GM12865 (cell line): Measurements from ENCODE around the gene PRKCE.

Source experiments
- DNase-seq: peaks from one replicate; pipeline ENCODE4 v3.0.0; 2010; ENCODE audit warnings: low read depth
- H3K4me3 ChIP-seq: 2 replicates; pipeline ENCODE4 v1.5.1; 2011; ENCODE audit warnings: mild to moderate bottlenecking, low read depth, low read length, control low read depth
- TF ChIP-seq, protein P1 (sequence below): IDR thresholded peaks from 2 replicates; pipeline ENCODE4 v1.5.1; 2011; ENCODE audit warnings: low read length, control low read depth, low read depth, inconsistent platforms; ENCODE audit not compliant: insufficient read depth; ENCODE audit errors: missing control alignments

Gene PRKCE

DNA sequence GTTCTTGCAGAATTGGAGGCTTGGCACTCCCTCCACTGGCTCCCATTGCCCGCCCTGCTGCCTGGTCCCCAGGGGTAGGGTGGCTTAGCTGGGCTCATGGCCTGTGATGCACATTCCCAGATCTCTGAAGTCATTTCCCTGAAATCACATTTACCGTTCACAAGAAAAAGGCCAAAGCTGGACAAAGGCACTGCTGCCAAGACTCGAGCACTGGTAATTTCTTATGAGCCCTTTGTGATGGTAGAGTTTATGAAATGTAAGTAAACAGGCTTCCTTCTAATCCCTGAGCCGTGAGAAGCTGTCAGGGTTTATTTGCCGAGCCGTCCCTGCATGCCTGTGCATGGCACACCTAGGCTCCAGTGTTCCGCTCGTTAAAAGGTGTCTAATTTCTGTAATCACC lies 398.6 kb downstream of the PRKCE start:
- no peak for DNase-seq
- TF ChIP-seq, protein P1, sequence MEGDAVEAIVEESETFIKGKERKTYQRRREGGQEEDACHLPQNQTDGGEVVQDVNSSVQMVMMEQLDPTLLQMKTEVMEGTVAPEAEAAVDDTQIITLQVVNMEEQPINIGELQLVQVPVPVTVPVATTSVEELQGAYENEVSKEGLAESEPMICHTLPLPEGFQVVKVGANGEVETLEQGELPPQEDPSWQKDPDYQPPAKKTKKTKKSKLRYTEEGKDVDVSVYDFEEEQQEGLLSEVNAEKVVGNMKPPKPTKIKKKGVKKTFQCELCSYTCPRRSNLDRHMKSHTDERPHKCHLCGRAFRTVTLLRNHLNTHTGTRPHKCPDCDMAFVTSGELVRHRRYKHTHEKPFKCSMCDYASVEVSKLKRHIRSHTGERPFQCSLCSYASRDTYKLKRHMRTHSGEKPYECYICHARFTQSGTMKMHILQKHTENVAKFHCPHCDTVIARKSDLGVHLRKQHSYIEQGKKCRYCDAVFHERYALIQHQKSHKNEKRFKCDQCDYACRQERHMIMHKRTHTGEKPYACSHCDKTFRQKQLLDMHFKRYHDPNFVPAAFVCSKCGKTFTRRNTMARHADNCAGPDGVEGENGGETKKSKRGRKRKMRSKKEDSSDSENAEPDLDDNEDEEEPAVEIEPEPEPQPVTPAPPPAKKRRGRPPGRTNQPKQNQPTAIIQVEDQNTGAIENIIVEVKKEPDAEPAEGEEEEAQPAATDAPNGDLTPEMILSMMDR: no peak
- no peak overlapping the region for H3K4me3 ChIP-seq

DNA sequence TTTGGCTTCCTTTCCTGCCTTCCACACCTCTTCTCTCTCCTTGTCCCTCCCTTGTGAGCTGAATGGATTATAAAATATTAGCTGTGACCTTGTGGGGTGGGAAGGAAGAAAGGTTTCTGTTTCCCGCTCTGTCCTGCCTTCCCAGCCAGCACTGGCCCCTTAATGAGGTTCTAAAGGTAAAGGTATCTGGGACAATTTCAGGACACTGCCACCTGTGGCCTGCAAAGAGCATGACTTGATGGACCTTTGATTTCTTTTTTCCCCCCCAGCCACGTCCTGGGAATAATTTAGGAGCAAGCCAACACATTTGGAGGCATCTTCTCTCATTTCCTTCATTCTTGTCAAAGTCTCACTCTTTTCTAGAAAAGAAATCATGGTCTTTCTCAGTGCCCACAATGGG lies 399.0 kb downstream of the PRKCE start:
- DNase-seq: no peak
- TF ChIP-seq, protein P1: no peak
- H3K4me3 ChIP-seq: no peak overlapping the region

DNA sequence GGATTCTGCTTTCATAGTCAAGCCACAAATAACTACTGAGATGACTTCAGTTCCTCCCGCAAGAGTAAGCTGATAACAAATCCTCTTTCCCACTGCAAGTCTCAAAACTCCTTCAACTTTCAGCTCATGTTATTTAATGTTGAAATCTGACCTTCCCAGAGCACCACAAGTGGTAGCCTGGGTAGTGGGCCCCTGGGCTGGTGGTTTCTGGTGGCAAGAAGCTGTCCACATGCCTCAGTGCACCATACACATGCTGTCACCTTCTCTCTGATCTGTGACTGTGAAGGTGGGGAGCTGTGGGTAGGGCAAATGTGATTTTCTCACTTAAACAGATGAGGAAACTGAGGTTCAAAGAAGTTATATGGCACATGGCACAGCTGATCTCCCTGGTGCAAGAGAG lies 399.6 kb downstream of the PRKCE start:
- H3K4me3 ChIP-seq: no peak overlapping the region
- TF ChIP-seq, protein P1: no peak
- no peak for DNase-seq

- H3K4me3 ChIP-seq: no peak overlapping the region
- DNase-seq: no peak
- TF ChIP-seq, protein P1: no peak
Observed at GRCh38 chr2:46053564-46053963, 402.1 kb downstream of the PRKCE start.

- no peak overlapping the region for H3K4me3 ChIP-seq
- no peak for DNase-seq
- TF ChIP-seq, protein P1: no peak
Observed at GRCh38 chr2:46056541-46056940, 405.1 kb downstream of the PRKCE start.

DNA sequence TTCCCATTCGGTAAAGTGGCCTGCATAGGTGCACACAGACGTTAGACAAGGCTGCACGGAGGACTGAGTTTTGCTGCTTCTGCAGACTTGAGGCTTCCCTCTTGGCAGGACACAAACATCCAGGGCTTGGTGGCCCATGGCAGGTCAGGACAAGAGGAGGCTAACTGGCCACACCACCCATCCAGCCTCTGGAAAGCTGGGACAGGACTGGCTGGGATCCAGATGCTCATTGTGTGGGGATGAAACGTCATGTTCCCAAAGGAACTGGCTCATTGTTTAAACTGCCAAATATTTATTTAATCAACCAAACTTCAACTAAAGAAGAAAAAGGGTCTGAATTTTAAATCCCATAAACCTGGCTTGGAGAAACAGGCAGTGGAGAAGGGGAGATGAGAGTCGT lies 406.7 kb downstream of the PRKCE start:
- no peak overlapping the region for H3K4me3 ChIP-seq
- no peak for DNase-seq
- TF ChIP-seq, protein P1: no peak

- no peak overlapping the region for H3K4me3 ChIP-seq
- TF ChIP-seq, protein P1: peak; percentile 83
- DNase-seq: peak; percentile 78
Observed at GRCh38 chr2:46062637-46063412, 411.4 kb downstream of the PRKCE start.
